HG02885 (cell line): Measurements from ENCODE around the gene AMZ2.
"Not testable (repeated sequence)": the region's sequence is repeated elsewhere in the genome, so short reads cannot be mapped to it uniquely, and the experiment has no call there.

Source experiments
- ATAC-seq: cut with Tn5 transposase; IDR thresholded peaks from one replicate; pipeline ENCODE4 v1.9.1; 2021; ENCODE audit warnings: mild to moderate bottlenecking; ENCODE audit not compliant: unreplicated experiment, poor library complexity

Gene AMZ2

DNA sequence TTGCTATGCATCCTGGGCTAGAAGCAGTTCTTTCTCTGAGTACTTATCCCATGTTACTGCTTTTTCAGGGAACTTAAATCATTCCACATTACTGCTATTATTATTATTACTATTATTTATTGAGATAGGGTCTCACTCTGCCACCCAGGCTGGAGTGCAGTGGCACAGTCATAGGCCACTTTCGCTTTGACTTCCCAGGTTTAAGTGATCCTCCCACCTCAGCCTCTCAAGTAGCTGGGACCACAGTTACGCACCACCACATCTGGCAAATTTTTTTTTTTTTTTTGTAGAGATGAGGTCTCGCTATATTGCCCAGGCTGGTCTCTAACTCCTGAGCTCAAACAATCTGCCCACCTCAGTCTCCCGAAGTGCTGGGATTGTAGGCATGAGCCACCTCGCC lies 28.4 kb upstream of the AMZ2 start:
- ATAC-seq: not testable (repeated sequence)

- ATAC-seq: not testable (repeated sequence)
These were observed 27.7 kb upstream of the AMZ2 start for GRCh38 chr17:68220186-68220585.

GRCh38 chr17:68220786-68221185 lies 27.1 kb upstream of the AMZ2 start:
- not testable (repeated sequence) for ATAC-seq

GRCh38 chr17:68221786-68222185 lies 26.1 kb upstream of the AMZ2 start:
- no peak for ATAC-seq

- no peak for ATAC-seq
These were observed 25.2 kb upstream of the AMZ2 start for GRCh38 chr17:68222606-68223005.

DNA sequence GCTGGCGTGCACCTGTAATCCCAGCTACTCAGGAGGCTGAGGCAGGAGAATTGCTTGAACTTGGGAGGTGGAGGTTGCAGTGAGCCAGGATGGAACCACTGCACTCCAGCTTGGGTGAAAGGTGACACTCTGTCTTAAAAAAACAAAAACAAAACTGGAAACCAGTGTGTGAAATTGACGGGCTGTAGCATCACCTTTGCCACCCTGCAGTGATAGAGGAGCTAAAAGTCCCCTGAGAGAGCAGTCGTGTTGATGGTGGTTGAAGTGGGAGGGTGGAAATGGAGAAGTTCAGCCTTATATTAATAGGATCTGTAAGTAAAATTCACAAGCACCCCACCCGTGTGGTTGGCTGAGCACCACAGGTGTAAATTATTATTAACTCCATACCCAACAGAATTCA lies 22.8 kb upstream of the AMZ2 start:
- ATAC-seq: not testable (repeated sequence)

DNA sequence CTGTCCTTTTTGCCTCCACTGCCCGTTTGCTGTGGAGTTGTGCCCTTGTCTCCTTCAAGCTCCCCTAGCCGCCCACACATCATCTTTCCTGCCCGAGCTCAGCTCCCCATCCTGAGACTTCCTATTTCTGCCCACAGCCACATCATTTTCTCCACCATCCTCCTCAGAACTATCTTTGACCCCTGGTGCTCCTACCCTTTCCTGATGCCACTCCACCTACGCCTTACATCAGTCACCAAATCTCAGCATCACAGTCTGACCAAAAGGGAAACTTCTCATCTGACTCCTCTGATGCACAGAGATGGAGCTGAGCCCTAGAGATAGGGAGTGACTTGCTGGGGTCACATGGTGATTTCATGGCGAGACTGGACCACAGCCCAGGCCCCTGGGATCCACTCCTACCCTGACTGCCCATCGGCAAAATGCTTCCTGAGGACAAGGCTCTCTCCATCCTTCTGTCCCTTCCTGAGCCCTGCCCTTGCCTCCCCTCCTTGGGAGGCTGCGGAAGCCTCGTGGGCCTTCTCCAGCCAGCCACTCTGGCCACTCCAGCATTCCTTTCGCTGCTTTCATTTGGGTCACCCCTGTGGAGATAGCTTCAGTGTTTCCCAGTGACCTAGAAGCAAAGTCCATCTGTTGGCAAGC lies 19.7 kb upstream of the AMZ2 start:
- ATAC-seq: not testable (repeated sequence)

GRCh38 chr17:68228817-68229570 lies 18.8 kb upstream of the AMZ2 start:
- no peak for ATAC-seq

DNA sequence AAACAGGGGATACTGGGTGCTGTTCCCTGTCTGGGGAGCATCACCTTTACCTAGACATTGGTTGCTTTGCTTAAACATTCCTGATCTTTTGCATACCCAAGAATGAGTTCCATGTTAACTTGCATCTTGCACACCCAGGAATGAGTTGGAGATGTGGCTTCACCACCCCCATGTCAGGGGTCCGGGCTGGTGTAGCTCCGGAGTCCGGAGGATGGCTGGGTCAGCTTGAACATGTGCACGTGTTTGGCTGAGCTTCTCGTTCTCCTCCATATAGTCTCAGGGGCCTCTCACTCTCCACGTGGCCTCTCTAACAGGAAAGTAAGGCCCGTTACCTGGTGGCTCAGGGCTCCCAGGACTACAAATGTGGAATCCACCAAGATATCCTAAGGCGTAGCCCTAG lies 18.2 kb upstream of the AMZ2 start:
- no peak for ATAC-seq

GRCh38 chr17:68231131-68231530 lies 16.7 kb upstream of the AMZ2 start:
- not testable (repeated sequence) for ATAC-seq

GRCh38 chr17:68231541-68231940 lies 16.3 kb upstream of the AMZ2 start:
- ATAC-seq: no peak

DNA sequence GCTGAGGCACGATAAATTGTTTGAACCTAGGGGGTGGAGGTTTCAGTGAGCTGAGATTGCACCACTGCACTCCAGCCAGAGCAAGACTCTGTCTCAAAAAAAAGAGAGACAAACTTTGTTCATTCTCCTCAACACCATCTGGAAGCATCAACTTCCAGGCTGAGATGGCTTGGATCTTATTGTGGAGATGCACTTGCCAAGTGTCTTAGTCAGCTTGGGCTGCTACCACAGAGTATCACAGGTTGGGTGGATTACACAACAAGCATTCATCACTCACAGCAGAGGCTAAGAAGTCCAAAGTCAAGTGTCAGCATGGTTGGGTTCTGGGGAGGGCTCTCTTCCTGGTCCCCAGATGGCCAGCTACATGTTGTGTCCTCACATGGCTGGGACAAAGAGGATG lies 15.1 kb upstream of the AMZ2 start:
- not testable (repeated sequence) for ATAC-seq

GRCh38 chr17:68234726-68235335 lies 13.0 kb upstream of the AMZ2 start:
- not testable (repeated sequence) for ATAC-seq

DNA sequence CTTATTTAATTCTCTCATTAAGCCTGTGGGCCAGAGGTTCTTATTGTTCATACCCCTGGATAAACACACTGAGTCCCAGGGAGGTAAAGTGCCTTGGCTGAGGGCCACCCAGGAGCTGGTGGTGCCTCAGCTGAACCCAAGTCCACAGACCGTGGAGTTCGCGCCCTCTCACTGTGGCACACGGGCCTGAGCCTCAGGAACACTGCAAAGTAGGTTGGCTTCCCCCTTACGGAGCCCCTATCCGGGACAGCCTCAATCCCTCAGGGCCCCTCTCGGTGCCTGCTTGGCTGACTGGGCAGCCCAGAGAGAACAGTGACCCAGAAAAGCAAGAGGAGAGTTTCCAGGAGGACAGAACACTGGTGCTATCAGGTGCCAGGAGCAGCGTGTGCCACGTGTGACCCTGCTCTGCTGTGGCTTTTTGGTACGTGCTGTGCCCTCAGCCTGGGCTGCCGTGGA lies 12.5 kb upstream of the AMZ2 start:
- ATAC-seq: not testable (repeated sequence)

GRCh38 chr17:68237369-68238163 lies 10.3 kb upstream of the AMZ2 start:
- ATAC-seq: peak; percentile 72

DNA sequence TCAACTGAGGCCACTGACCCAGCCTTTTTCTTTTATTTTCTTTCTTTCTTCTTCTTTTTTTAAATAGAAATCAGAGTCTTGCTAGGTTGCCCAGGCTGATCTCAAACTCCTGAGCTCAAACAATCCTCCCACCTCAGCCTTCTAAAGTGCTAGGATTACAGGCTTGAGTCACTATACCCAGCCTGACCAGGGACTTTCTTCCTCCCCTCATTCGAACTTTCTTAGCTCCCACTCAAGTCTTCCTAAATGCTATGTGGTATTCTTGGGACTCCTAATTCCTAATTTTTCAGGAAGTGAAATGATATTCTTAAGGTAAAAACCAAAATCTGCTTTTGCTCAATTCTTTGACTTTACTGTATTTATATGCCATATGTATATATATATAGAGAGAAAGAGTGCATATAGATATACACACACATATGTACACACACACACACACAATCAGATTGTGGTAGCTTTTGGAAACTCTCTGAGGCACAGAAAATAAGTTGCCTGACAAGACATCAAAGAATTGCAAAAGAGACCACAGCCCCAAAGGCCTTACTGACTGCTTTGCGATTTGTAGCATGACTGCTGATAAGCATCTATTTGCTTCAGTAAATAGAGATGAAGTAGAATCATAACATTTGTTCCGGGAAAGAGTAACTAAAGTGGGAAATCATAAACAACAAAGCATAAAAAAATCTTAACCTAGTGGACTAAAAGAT lies 9.5 kb upstream of the AMZ2 start:
- ATAC-seq: no peak

- no peak for ATAC-seq
These were observed 9.0 kb upstream of the AMZ2 start for GRCh38 chr17:68238871-68239253.

DNA sequence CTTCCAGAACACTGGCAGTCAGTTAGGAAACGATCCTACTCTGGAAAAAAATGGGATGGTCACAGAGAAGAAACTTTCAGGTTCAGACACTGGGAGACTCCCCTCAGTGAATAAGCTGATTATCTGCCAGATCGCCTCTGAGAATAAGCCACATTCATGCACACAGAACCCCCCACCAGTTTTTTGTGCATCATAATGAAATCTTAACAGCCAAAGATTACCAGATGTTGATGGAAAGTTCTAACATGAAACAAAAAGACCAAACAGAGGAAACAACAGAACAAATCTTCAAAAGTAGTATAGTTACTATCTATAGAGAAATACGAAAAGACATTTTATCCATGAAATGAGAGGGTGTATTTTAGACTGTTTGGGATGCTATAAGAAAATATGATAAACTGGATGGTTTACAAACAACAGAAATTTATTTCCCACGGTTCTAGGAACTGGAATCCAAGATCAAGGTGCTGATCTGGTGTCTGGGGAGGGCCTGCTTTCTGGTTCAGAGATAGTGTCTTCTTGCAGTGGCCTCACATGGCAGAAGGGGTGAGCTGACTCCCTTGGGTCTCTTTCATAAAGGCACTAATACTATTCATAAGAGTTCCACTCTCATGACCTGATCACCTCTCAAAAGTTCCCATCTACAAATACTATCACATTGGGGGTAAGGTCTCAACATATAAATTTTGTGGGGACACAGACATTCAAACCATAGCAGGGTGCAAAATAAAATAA lies 8.0 kb upstream of the AMZ2 start:
- no peak for ATAC-seq

GRCh38 chr17:68246271-68247028 lies 1.4 kb upstream of the AMZ2 start:
- ATAC-seq: no peak
